ENCODE results near the gene PRKCE. TPM values are rescaled to one million over a fixed set of nuclear protein-coding genes. Genes with fewer than 3 reads are reported as not detected.

PRKCE gene
- total and polyA plus RNA-seq, 2 of the 8 experiments (the other 6 are each of a cell fraction or from before 2014, with no cell fraction given): 0.54 to 2.1 TPM

DNA sequence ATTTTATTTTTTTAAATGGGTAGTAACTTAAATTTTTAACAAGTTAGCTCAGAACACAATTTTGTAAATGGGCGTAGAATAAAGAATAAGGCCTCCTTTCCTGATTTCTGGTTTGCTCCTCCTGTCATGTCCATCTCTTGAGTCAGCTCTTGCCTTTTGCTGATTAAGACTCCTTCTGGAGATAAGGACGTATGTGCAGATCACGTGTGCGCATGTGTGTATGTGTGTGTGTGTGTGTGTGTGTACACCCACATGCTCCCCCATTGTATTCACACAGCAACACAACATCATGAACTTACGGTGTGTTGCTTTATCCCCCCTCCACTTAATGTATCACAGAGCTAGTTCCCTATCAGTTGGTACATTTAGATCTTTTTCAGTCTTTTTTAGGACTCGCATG lies 182.9 kb downstream of the PRKCE start:
- no peak overlapping the region for H3K18ac ChIP-seq (ENCODE audit: extremely low read depth, low read length)
- DNase-seq (ENCODE audit: low read depth in 1 of 2, low spot score in 2 of 2): no peak
- no peak overlapping the region for H2BK20ac ChIP-seq (ENCODE audit: low read length)
- H3K4me3 ChIP-seq (ENCODE audit: extremely low read depth in 1 of 4, insufficient read depth in 2 of 4, low read depth in 3 of 4, low read length in 4 of 4): no peak overlapping the region
- H3K23me2 ChIP-seq (ENCODE audit: low read depth, low read length): no peaks in the 10 kb centered on the region
- no peaks in the 10 kb centered on the region for H3K79me2 ChIP-seq (ENCODE audit: control insufficient read depth in 1 of 2, insufficient read depth in 2 of 2, low read length in 2 of 2)
- H3K4me1 ChIP-seq (replicated peaks in 1 of 4; ENCODE audit: control insufficient read depth in 3 of 4, insufficient read depth in 4 of 4, low read length in 3 of 4): peaks cover 3 to 7% (median 4%) of the 10 kb centered on the region in 4 experiments; a peak in 5 of 7 replicates
- no peak overlapping the region for H3K14ac ChIP-seq (ENCODE audit: insufficient read length)
- H3K27me3 ChIP-seq (replicated peaks in 1 of 4; ENCODE audit: control insufficient read depth in 3 of 4, extremely low read depth in 1 of 4, insufficient read depth in 3 of 4, low read length in 3 of 4): no peaks in the 10 kb centered on the region
- H2BK12ac ChIP-seq (ENCODE audit: low read depth, low read length): no peak overlapping the region
- no peak overlapping the region for H2BK5ac ChIP-seq (ENCODE audit: low read depth, low read length)
- no peak overlapping the region for H4K8ac ChIP-seq (ENCODE audit: extremely low read depth, insufficient read depth, low read length)
- H3K36me3 ChIP-seq (ENCODE audit: control insufficient read depth in 2 of 4, insufficient read depth in 4 of 4, low read length in 3 of 4): no peaks in the 10 kb centered on the region
- H2BK120ac ChIP-seq (replicated peaks; ENCODE audit: low read depth, low read length): no peak overlapping the region
- no peak overlapping the region for H4K5ac ChIP-seq (ENCODE audit: insufficient read length, low read depth, low read length)
- H2AFZ ChIP-seq (ENCODE audit: low read length): no peak overlapping the region
- POLR2A ChIA-PET (ENCODE audit: partially characterized antibody): no interaction called here
- TF ChIP-seq SAP30 (IDR thresholded peaks at IDR 0.05; ENCODE audit: insufficient read depth, insufficient replicate concordance, low read length) (no peak), SIX5 (IDR thresholded peaks at IDR 0.05; ENCODE audit: low read depth, low read length) (no peak), SRF (IDR thresholded peaks at IDR 0.05; ENCODE audit: low read depth, low read length) (no peak), CTBP2 (IDR thresholded peaks at IDR 0.05; ENCODE audit: borderline replicate concordance, insufficient read depth, insufficient read length, low read length) (no peak), CEBPB (IDR thresholded peaks at IDR 0.05; ENCODE audit: low read depth, low read length) (no peak), HDAC6 (IDR thresholded peaks at IDR 0.05; ENCODE audit: low read depth, low read length) (no peak), RNF2 (IDR thresholded peaks at IDR 0.05; ENCODE audit: borderline replicate concordance, low read depth, low read length, missing control alignments, poor library complexity, severe bottlenecking) (no peak), CHD2 (IDR thresholded peaks at IDR 0.05; ENCODE audit: low read length) (no peak), TBP (IDR thresholded peaks at IDR 0.05; ENCODE audit: low read depth, low read length) (no peak), SIRT6 (IDR thresholded peaks at IDR 0.05; ENCODE audit: low read length) (no peak), RAD21 (IDR thresholded peaks at IDR 0.05 in 1 of 2, conservative IDR thresholded peaks at IDR 0.05 in 1 of 2; ENCODE audit: low read depth in 2 of 2, low read length in 2 of 2) (no peak), CHD1 (IDR thresholded peaks at IDR 0.05; ENCODE audit: low read depth, low read length) (no peak)
- H3K4ac ChIP-seq (replicated peaks; ENCODE audit: insufficient read length, low read depth, low read length): no peak overlapping the region
- no peak overlapping the region for H3K23ac ChIP-seq (ENCODE audit: insufficient read length)
- H3K56ac ChIP-seq (replicated peaks; ENCODE audit: insufficient read length, low read depth, low read length): no peak overlapping the region
- no peak overlapping the region for H2AK5ac ChIP-seq (ENCODE audit: low read depth, low read length)
- FAIRE-seq: no peak
- H3K9ac ChIP-seq (replicated peaks in 1 of 4; ENCODE audit: extremely low read depth in 1 of 4, low read depth in 3 of 4, low read length in 3 of 4): no peak overlapping the region
- CTCF ChIA-PET (ENCODE audit: partially characterized antibody): interaction anchor here (0.8 to 1.9 kb wide), 5 partner anchors 11 to 71 kb away, joined by 3 to 7 read pairs (median 4); no protein-coding TSS in a partner anchor
- no peaks in the 10 kb centered on the region for H3K79me1 ChIP-seq (ENCODE audit: low read depth, low read length)
- H3K4me2 ChIP-seq (ENCODE audit: insufficient read depth in 1 of 2, low read depth in 2 of 2, low read length in 2 of 2): no peak overlapping the region
- no peak overlapping the region for H2BK15ac ChIP-seq (ENCODE audit: low read length)
- peaks cover 0 to 11% of the 10 kb centered on the region in 2 experiments; a peak in 2 of 4 replicates for H3K9me3 ChIP-seq (ENCODE audit: insufficient read depth in 2 of 2, low read depth in 1 of 2, low read length in 1 of 2)
- 91% methylated on average over 6 of the region's 6 CpGs; no CpG with 5 or more reads in 1 of the 2 experiments for WGBS, 2 experiments (ENCODE audit: extremely low coverage in 1 of 2, insufficient coverage in 1 of 2, insufficient read length in 1 of 2, insufficient replicate concordance in 2 of 2, low coverage in 1 of 2, low lambda C conversion rate in 2 of 2, missing lambda C conversion rate in 1 of 2)
- no peak overlapping the region for H4K91ac ChIP-seq (replicated peaks; ENCODE audit: insufficient read length, low read length)
- H3K27ac ChIP-seq (ENCODE audit: low read depth, low read length): no peak overlapping the region
- no peaks in the 10 kb centered on the region for H4K20me1 ChIP-seq (replicated peaks in 1 of 2; ENCODE audit: control insufficient read depth in 1 of 2, insufficient read depth in 2 of 2, low read length in 2 of 2)
